HG02763 (cell line): ENCODE results near the gene AOPEP.

Experiments
- ATAC-seq: cut with Tn5 transposase; IDR thresholded peaks from one replicate; pipeline ENCODE4 v1.9.1; 2021; ENCODE audit warnings: mild to moderate bottlenecking, moderate library complexity; ENCODE audit not compliant: unreplicated experiment

The AOPEP gene

DNA sequence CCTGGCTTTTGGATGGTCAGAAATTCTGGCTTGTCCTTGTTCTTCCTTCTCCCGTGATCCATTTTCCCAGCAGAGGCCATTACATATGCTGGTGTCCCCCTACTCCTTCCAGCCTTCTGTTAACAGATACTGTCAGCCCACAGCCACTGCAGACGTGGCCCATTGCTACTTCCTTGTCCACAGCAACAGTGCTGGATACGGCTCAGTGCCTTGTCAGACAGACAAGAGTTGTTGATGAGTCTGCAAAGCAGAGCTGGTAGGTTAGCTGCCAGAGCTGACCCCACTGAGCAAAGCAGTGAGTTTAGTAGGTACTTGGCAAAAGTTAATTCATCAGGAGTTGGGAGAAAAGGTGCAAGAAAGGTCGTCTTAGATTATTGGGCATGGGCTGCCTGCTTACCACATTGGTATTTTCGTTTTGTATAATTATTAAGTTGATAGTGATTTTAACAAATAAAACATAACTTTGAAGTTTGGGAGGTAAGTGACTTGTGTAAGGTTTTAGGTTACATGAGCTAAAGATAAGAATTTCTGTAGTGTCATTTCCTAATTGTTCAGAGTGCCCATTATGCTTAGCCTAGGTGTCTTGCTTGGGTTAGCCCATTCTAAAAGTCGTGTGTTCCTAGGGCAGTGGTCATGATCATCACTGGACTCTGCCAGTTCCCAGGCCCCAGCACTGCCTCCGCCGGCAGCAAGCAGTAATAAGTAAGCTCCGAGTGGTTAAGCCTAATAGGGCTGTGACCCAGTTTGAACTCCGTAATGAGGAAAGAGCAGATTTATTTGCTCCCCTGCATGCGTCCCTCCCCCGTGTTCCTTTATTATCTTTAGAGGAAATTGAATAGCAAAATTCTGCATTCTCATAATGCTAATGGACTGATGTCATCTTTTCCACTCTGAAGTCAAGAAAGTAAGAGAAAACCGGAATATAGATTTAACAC is 299.0 kb downstream of the AOPEP start:
- no peak for ATAC-seq

DNA sequence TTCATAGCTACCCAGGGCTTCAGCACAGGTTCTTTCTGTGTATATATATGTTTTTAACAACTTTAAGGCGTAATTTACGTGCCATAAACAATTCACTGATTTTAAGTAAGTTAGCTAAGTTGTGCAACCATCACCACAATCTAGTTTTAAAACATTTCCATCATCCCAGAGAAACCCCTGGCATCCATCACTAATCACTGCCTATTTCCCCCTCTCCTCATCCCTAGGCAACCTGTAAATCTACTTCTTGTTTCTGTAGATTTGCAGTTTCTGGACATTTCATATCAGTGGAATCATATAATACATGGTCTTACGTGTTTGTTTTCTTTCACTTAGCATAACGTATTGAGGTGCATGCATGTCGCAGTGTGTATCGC is 299.6 kb downstream of the AOPEP start:
- ATAC-seq = no peak

DNA sequence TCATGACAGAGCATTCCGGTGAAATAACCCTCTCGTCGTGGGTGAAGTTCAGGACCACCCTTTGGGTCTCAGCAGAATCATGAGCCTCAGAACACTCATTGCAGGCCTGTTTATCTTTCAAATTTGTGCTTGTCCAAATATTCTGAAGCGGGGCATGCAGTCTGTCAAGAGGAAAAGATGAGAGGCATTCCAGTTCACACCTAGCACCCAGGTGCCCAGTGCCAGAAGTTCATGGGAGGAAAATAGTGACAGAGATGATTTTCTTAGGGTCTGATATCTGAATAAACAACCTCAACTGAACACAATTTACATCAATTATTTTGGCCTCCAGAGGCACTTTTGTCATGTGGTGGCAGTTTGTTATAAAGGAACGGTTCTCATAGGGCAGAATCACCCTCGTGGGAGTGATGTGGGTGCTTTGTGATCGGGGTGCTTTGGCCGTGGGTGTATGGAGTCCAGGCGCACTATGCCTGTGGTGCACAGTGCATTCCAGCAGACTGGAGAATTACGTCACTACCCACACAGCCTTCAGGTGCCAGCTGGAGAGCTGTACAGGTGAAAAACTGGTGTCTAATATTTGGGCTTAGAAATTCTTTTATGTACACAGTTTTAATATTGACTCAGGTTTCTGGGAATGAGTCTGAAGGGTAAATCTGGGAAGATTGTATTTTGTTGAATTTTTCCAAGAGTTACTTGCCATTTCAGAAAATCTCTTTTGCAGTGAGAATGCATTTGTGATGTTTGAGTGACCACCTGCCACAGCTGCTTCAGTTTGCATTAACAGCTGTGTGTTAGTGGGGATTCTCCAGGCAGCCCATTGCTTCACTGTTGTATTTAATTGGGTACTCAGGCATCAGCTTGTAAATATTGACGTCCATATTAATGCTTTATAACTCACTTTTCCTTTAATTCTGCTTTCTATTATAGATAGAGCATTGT is 301.7 kb downstream of the AOPEP start:
- no peak for ATAC-seq

DNA sequence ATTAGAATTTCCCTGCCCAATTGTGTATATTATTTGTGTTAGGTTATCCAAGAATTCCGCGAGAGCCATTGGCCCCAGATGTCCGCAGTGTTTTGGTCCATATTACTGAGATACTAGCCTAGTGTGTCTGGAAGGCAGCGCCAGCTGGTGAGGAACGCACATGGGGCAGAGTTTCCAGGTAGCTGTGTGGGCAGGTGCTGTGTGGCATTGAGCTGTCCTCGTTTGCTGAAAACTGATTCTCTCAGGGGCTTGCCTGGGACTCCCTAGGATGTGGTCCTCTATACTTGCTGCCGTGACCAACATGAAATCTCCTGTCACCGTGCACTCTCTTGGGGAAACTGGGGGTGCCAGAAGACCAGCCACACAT is 302.3 kb downstream of the AOPEP start:
- no peak for ATAC-seq

DNA sequence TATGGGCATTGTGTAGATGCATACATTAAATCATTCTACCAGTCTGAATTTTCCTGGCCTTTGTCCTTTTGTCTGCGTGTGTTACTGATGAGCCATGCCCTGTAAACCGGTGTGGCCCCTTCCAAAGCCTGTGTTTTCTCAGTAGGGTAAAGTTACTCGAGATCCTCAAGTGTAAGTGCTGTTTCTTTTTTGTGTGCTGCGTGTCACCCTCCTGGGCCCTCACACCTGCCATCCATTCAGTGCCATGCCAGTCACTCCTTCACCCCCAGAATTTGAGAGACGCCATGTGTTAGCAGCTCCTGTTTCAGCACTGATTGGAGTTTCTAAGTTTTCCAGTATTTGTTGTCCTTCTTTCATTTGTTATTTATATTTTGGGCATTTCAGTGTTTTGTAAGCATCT is 302.8 kb downstream of the AOPEP start:
- ATAC-seq = no peak

DNA sequence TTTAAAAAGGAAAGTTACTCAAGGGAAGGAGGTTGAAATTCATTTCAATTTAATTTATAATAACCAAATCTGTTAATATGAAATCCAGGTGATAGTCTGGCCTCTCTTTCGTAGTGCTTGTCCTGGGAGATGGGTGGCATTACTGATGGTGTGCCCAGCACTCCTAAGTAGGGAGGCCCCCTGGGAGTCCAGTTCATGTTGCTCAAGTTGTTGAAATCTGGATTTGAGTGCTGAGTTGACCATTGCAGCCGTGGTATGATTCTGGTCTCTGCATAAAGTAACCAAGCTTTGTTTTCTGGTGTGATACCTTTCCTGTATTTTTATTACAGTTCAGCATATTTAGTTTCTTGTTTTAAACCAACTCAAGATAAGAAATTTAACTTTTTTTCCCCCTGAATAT is 303.2 kb downstream of the AOPEP start:
- no peak for ATAC-seq

DNA sequence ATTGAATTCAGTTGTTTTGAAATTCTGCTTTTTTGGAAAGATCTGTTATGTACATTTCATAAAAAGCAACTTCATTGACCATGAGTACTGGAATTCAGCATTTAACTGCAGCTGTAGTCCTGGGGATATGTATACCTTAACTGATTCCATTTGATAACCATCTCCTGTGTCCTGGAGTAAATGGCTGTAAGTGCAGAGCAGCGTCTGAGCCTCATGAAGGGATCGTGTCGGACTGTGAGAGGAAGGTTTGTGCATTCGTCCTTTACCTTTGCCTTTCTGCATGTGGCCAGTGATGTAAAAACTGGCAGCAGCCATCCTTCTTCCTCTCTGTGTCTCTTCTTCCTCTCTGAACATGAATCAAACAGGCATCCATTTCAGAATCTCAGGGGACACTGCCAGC is 303.8 kb downstream of the AOPEP start:
- no peak for ATAC-seq

DNA sequence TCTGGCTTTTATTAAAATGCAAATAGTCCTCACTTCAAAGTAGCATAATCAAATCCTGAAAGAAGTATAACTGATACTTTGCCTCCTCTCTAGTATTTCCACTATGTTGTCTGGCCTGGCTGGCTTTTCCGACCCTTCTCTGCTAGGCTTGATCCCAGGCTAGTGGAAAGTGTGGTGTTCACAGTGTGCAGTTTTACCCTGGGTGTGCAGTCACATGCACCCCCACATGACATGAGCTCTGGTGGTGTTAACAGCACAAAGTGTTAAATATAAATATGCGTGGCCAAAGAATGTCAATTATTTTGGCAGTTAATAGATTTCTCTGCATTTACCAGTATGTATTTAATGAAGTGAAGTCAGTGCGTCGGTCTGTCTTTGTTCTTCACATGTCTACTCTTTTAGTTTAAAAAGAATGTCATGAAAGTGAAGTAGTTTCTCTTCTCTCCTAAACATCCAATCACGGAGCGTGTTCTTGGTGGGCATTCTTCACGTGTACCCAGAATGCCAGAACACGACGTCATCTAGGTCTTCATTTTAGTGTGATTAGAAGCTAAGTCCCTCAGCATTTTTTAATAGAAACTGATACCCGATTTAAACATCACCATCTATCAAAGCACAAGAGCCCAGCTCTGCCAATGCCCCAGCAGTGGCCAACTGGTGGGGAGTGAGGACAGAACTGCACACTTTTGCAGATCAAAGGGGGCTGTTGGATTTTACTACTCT is 304.6 kb downstream of the AOPEP start:
- no peak for ATAC-seq

DNA sequence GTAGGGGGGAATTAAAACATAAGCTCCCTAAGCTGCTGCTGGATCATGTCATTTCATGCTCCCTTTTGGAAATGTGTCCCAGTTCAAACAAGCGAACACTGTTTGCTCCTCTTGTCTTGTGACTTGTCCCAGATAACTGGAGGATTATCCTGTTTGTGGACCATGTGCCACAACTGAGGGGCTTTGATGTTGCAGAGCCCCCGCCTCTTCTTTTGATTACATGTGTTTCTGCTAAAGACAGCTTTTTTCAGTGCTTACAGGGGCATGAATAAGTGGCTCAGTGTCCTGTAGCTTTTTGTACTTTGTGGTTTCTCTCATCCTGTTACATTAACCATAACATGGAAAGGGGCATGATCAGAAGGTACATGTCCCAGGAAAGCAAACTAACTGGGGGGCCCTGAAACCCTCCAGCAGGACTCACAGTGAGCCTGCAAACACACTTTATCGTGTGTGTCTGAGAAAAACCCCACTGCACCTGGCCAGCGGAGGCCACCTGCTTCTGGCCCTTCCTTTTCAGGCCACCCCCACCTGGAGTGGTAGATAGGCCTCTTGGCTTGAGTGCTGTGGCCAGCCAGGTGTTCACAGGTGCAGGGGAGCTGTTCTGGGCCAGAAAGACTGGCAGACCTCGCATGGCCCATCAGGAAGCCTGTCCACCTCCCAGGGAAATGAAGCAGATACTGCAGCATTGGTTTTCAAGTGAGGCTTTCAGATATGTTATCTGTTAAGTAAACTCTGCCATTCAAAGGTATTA is 305.4 kb downstream of the AOPEP start:
- no peak for ATAC-seq

DNA sequence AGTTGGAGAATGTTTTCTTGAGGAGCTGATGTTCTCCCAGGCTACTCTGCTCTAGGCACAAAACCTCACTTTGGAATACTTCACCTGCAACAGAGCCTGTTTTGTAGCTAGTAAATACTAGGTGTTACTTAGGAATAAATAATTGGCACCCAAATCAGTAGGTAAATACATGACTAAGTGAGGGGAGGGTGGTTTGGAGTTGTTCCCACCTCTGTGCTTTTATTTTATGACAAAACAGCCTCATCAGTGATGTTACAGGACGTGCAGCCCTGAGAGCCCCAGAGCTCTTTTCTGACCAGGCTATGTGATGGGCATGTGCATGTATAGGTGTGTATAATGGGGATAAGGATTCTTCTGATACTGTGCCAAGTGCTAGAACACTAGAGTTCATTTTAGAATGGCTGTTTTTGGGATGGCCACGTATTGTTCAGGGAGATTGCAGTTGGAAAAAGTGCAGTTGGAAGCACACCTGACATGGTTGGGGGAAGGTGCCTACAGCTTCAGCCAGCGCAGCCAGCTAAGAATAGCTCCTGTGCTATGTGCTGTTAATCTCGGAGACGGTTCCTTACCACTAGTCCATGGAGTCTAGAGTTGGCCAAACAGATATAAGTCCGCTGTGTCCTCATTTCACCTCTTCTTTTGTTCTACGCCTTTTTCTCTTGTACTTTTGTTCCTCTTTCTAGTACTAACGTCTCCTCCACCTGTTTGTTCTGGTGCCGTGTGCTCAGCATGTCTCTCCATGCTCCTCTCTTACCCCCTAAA is 306.3 kb downstream of the AOPEP start:
- no peak for ATAC-seq

DNA sequence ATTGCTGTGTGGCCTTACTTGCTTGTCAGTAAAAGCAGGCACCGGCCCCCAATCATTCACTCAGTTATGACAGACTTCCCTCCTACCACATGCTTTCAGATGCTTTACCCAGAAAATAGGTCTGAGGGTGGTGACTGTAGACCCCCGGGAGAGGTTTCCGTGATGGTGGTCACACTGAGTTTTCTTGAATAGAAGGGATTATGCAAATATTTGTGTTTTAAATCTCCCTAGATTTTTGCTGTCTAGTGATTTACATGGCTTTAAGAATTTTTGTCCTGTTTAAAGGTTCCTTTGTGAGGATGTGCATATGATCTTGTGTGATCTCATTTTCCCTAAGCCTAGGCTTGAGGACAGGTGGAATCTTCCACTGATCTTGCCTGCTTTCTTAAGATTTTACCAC is 309.3 kb downstream of the AOPEP start:
- ATAC-seq = no peak

DNA sequence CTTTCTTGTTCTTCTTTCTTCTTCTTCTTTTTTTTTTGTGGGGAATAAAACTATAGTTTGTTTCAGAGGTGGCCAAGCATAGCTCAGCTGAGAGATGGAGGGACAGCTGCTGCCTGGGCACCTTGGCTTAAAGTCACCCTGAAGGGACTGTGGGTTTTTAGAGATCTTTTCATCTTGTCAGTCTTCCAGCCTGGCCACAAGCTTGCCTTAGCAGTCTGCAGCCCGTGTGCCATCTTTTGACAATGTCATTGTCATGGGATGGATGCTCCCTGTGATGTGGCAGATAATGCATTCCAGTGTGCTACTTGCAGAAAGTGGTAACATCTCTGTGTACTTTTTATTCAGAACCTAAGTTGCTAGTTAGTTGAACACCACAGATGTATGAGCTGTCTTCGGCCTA is 310.2 kb downstream of the AOPEP start:
- no peak for ATAC-seq

DNA sequence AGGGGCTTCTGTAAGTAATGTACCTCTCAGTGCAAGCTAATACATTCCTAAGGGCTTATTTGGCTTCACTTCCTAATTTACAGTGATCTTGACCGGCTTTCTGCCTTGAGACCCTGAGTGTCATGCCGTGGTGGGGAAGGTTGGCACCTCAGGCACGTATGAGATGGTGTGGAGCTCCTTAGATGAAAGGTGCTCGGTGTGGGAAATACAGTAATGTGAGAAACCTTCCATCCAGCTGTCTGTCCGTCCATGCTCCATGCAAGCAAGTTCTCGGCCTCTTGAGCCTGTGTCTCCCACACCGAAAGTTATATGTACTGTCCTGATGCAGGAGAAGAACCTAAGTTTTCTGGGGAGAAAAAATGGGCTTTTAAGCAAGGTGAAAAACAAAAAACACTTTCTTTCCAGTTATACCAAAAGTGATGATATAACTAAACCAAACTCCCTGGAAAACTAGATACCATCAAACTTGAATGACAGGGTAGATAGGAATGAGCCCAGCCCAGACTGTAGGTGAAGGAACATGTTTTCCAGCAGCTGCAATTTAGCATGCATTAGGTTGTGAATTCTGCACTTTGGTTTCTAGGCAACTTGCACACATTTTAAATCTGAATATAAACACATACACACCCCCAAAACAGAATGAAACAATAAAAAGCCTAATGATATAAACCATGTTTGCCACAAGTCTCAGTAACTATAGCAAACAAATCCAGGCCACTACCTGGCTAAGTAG is 311.5 kb downstream of the AOPEP start:
- ATAC-seq = no peak

DNA sequence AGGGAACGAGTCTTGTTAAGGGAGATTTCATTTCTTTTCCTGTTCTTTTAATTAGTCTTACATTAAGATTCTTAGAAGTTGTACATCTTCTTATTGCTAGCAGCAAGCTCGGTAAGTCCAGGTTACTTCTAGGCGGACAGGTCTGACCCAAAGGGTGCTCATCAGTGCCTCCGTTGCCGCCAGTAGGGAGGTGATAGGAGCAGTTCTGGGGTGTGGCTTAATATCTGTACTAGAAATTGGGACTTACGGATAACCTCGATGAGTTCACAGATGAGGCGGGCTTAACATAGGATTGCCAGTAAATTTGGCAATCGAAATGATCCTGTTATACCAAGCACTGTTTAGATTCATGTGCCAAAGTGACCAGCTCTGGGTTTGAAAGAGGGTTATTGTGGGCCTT is 312.2 kb downstream of the AOPEP start:
- ATAC-seq = no peak

DNA sequence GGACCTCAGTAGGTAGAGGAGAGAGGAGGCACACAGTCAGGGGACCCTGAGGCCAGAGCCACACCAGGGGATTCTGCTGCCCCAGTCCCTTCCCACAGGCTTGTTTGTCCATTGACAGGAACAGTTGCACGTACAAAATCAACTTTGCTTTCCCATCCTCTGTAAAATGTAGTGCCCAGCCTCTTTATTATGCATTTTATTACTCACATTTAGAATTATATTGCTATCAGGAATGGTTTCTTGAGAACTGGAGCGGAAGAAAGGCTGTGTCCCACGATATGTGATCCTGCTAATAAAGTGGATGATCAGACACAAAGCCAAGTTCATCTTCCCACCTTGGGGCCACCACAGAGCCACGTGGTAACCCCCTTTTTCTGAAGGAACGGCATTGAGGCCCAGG is 313.6 kb downstream of the AOPEP start:
- no peak for ATAC-seq

DNA sequence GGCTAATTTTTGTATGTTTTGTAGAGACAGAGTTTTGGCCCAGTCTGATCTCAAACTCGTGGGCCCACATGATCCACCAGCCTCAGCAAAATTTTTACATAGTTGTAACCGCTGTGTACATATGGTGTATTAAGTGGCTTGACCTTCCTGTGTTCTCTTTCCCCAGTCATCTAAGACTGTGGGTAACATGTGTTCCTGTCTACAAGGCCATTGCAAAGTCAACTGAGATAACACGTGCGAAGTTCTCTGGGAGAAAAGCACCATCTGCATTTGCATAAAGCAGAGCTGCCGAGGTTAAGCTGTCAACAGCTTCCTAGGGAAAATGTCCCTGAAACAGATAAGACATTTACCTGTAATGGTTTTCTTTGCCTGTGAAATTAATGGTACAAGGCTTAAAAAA is 317.3 kb downstream of the AOPEP start:
- no peak for ATAC-seq

DNA sequence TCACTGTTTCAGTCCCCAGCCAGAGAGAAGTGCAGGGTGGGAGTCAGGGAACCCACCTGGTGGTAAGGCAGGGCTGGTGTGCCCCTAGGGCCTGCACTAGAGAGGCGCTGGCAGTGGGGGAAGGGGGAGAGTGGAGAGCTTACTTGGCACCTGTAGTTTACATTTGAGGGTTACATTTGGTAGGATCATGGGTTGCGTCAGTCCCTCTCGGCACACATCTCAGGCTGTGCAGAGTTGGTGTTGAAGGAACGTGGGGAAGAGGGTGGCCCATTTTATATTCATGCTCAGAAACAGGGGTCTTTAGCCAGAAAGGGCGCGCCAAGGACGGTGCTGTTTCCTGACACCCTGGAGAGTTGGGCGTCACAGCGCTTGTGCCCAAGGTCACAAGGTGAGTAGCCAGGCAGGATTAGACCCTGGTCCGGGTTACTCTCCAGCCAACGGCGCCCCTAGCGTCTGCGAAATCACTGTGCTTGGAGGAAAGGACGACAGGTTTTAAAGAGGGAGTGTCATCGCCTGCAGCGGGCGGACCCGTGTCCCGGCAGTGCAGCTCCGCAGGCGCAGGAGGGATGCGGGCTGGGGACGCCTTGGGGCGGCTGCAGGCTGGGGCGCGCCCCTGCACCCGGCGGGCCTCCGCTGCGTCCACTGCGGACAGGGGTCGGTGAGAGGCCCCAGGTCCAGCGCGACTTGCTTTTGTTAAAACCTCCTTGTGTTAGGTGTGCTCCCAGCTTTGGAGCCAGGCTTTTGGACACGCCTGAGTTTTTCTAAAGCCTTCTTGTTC is 318.4 kb downstream of the AOPEP start:
- no peak for ATAC-seq

DNA sequence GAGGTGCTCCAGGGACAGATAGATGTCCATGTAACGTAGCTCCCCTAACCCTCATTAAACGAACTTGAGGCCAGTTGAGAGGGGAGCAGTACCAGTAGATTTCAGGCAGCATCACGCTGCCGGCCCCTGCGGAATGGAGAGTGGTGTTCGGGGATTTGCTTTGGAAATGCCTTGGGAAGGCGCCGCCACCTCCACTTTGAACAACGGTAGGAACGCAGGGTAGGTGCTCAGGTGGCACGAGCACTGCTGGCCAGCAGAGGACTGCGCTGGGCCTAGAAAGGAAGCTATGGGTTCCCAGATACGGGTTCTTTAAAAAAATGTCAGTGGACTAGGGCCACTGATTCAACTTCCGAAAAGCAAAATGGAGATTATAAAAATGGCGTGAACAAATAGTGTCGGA is 319.3 kb downstream of the AOPEP start:
- ATAC-seq = no peak
